Ovary (tissue), 9 donors: ENCODE results near the gene ANXA6. TPM values are rescaled to one million over a fixed set of nuclear protein-coding genes. Genes with fewer than 3 reads are reported as not detected.
A peak's percentile ranks its signal among the peaks of the same experiment; 100 is the strongest.

Experiments used
- DNase-seq, 5 donors: peaks; one replicate each; pipeline ENCODE4 v3.0.0-alpha.2; 2019 to 2020
- H3K27ac ChIP-seq, 2 donors: fragments of 200-600 bp; one replicate each; pipeline versions ENCODE4 v1.5.1 to v1.8.0; 2019 to 2022
- H3K27me3 ChIP-seq: fragments of 200-600 bp; one replicate; pipeline ENCODE4 v1.8.0; 2022
- H3K36me3 ChIP-seq: fragments of 200-600 bp; sonication (generic); one replicate; pipeline ENCODE4 v1.5.1; 2019
- H3K4me1 ChIP-seq: one replicate; pipeline ENCODE4 v1.8.1; 2013; ENCODE audit warnings: mild to moderate bottlenecking, moderate library complexity; ENCODE audit not compliant: insufficient read depth
- H3K4me3 ChIP-seq: fragments of 200-600 bp; sonication (generic); one replicate; pipeline ENCODE4 v1.5.1; 2017
- H3K9me3 ChIP-seq, 2 donors: fragments of 200-600 bp in 1 of 2; sonication (generic) in 1 of 2; one replicate each; pipeline versions ENCODE4 v1.5.1 to v1.8.1; 2013 to 2019; ENCODE audit warnings: mild to moderate bottlenecking in 1 of 2, moderate library complexity in 1 of 2
- EP300 ChIP-seq: sonication (generic); formaldehyde crosslinking; IDR thresholded peaks from one replicate; pipeline ENCODE4 v1.6.1; 2017; ENCODE audit warnings: antibody characterized with exemption
- POLR2A ChIP-seq: fragments of 450-650 bp; IDR thresholded peaks from one replicate; pipeline ENCODE4 v1.6.1; 2017; ENCODE audit warnings: antibody characterized with exemption, mild to moderate bottlenecking, moderate library complexity
- WGBS, 3 donors: extraction: QIAGEN DNeasy Blood & Tissue Kit in 1 of 3; methylation state at CpG; one replicate each; pipeline versions ENCODE4 v1.1.5 to v1.1.7; 2013 to 2017; 5-methylcytosine and 5-hydroxymethylcytosine counted together
- intact Hi-C, 4 donors: fragments of 100-400 bp; cut with DNase I; formaldehyde crosslinking; loops; one replicate each; pipeline versions ENCODE4 v1.11.0 to v1.15.1; 2022 to 2023
- polyA plus RNA-seq, 2 donors: library from polyadenylated mRNA; stranded (reverse); fragments of 200-250 nt in 1 of 2; fragments of 350-450 nt in 1 of 2; fragmentation: Illumina TruSeq in 1 of 2; extraction: RNeasy Lipid Tissue Mini Kit (QIAGEN cat#74804) in 1 of 2; gene quantifications; one replicate each; pipeline ENCODE4 v1.2.3, GENCODE V29; 2013 to 2014
- total RNA-seq, 7 donors: library from RNA; depleted of rRNA in 2 of 7; stranded (reverse); fragments of >200 nt in 2 of 7; fragmentation: NEBNext Ultra II Directional in 3 of 7; extraction: Animal tissue kit (Norgen Biotek cat#: 25700) in 3 of 7; gene quantifications; one replicate each; pipeline versions ENCODE4 v1.1.0 to v1.2.4, GENCODE V29; 2016 to 2023
- TF ChIP-seq, protein P1 (sequence below), 3 donors: fragments of 450-650 bp in 2 of 3; fragments of 200-600 bp in 1 of 3; IDR thresholded peaks; one replicate each; pipeline versions ENCODE4 v1.5.1 to v1.8.0; 2016 to 2022; ENCODE audit warnings: antibody characterized with exemption in 3 of 3, mild to moderate bottlenecking in 1 of 3
- donor health status: DM: no; HTN: no; CAD: no; lungs with moderate emphysema.
- donor health status: DM: no; HTN: no; CAD: no.
- donor health status: Bipolar disorder and iron deficiency.
- donor health status: DM: yes; HTN: yes; CAD: no.
- donor health status: DM: no; HTN: no; CAD: no.
- donor health status: DM: yes; HTN: yes; CAD: no.

ANXA6 gene
- total and polyA plus RNA-seq, 9 donors = 117 to 541 (median 225) TPM

DNA sequence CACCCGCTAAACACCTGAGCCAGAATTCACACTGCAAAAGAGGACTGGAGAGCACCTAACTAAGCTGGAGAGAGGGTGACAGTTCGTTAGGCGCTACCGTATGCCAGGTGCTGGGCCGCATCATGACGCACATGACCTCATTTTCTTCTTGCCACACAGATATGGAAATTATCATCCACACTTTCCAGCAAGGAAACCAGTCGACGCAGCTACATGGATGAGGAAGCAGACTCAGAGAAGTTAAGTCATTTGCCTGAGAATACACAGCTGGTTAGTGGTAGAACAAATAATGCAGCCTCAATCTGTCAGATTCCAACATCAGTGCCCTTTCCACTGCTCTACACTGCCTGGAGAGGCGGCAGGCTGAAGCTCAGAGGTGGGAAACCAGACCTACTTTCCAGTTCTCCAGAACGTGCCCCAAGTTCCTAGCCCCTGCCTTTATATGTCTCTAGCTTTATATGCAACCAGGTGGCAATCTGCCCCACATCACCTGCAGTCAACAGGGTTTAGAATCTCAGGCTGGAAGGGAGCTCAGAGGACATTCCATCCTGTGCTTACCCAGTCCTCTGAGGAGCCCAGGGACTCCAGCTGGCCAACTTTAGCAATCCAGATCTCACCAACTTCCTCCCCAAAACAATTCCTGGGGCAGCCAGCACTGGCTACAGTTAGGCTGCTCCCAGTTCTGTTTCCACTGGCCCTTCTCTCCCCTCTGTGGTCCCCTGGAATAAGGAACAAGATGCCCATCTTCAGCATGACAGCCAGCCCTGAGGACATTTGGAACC lies 85.5 kb downstream of the ANXA6 start:
- Histone ChIP-seq H3K4me1 (peaks cover 20% of the 10 kb centered on the region), H3K4me3 (no peak overlapping the region), H3K27ac (no peak overlapping the region), H3K27me3 (no peaks in the 10 kb centered on the region), H3K36me3 (no peaks in the 10 kb centered on the region), H3K9me3 (no peaks in the 10 kb centered on the region)
- intact Hi-C loops = loop anchor here in 1 of 4 donors (5.0 kb wide), 1 partner anchor 35 kb away; no protein-coding TSS in a partner anchor
- DNase-seq = no peak
- WGBS, 3 donors = 94 to 96% (median 95%) methylated on average over 10 of the region's 10 CpGs
- TF ChIP-seq EP300 (no peak), POLR2A (no peak)
- TF ChIP-seq, protein P1, sequence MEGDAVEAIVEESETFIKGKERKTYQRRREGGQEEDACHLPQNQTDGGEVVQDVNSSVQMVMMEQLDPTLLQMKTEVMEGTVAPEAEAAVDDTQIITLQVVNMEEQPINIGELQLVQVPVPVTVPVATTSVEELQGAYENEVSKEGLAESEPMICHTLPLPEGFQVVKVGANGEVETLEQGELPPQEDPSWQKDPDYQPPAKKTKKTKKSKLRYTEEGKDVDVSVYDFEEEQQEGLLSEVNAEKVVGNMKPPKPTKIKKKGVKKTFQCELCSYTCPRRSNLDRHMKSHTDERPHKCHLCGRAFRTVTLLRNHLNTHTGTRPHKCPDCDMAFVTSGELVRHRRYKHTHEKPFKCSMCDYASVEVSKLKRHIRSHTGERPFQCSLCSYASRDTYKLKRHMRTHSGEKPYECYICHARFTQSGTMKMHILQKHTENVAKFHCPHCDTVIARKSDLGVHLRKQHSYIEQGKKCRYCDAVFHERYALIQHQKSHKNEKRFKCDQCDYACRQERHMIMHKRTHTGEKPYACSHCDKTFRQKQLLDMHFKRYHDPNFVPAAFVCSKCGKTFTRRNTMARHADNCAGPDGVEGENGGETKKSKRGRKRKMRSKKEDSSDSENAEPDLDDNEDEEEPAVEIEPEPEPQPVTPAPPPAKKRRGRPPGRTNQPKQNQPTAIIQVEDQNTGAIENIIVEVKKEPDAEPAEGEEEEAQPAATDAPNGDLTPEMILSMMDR (IDR thresholded peaks at IDR 0.05) = no peak

DNA sequence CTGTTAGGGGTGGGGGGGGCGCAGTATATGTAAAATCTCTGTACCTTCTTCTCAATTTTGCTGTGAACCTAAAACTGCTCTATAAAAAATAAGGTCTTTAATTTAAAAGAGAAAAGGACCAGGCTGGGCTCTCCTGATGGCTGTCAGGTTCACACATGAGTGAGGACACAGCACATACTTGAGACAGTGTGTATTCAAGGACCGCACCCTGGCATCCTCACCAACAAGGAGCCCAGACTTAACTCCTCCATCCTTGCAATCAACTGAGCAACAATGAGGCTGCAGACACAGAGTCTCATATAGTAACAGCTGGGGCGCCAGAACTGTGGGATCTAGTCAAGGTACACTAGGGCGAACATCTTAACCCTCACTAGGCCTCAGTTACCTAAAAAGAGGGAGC lies 86.6 kb downstream of the ANXA6 start:
- no peak overlapping the region for H3K27ac ChIP-seq
- H3K9me3 ChIP-seq = no peaks in the 10 kb centered on the region
- no peak overlapping the region for H3K4me3 ChIP-seq
- intact Hi-C loops = loop anchor here in 1 of 4 donors (5.0 kb wide), 1 partner anchor 36 kb away; no protein-coding TSS in a partner anchor
- DNase-seq = no peak
- 95 to 98% (median 96%) methylated on average over 4 of the region's 4 CpGs for WGBS, 3 donors
- peaks cover 20% of the 10 kb centered on the region for H3K4me1 ChIP-seq
- TF ChIP-seq, protein P1 (IDR thresholded peaks at IDR 0.05) = no peak
- TF ChIP-seq POLR2A = no peak
- TF ChIP-seq EP300 = no peak
- H3K36me3 ChIP-seq = no peaks in the 10 kb centered on the region
- H3K27me3 ChIP-seq = no peaks in the 10 kb centered on the region

DNA sequence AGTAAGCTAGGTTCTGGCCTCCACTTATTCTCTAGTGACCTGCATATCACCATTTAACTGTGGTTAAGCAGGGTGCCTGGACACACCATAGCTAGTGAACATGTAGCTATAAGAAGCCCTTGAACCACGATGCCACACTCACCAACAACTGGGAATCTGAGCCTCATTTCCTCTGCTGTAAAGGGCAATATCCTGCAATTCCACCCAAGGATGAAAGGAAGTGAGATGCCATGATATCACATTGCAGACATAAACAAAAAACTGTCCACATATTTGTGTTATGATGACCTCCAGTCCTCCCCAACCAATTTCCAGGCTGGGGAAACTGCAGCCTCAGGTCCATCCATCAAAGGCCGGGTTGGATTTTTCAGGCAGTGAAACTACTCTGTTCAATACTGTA lies 87.1 kb downstream of the ANXA6 start:
- H3K27me3 ChIP-seq = no peaks in the 10 kb centered on the region
- H3K36me3 ChIP-seq = no peaks in the 10 kb centered on the region
- intact Hi-C loops = loop anchor here in 1 of 4 donors (5.0 kb wide), 1 partner anchor 37 kb away; no protein-coding TSS in a partner anchor
- H3K4me1 ChIP-seq = peaks cover 20% of the 10 kb centered on the region
- DNase-seq = no peak
- TF ChIP-seq EP300 = no peak
- TF ChIP-seq, protein P1 (IDR thresholded peaks at IDR 0.05) = no peak
- no peak for TF ChIP-seq POLR2A
- no peak overlapping the region for H3K4me3 ChIP-seq
- no peak overlapping the region for H3K27ac ChIP-seq
- WGBS, 3 donors = 69 to 76% (median 73%) methylated on average over 2 of the region's 2 CpGs
- no peaks in the 10 kb centered on the region for H3K9me3 ChIP-seq

DNA sequence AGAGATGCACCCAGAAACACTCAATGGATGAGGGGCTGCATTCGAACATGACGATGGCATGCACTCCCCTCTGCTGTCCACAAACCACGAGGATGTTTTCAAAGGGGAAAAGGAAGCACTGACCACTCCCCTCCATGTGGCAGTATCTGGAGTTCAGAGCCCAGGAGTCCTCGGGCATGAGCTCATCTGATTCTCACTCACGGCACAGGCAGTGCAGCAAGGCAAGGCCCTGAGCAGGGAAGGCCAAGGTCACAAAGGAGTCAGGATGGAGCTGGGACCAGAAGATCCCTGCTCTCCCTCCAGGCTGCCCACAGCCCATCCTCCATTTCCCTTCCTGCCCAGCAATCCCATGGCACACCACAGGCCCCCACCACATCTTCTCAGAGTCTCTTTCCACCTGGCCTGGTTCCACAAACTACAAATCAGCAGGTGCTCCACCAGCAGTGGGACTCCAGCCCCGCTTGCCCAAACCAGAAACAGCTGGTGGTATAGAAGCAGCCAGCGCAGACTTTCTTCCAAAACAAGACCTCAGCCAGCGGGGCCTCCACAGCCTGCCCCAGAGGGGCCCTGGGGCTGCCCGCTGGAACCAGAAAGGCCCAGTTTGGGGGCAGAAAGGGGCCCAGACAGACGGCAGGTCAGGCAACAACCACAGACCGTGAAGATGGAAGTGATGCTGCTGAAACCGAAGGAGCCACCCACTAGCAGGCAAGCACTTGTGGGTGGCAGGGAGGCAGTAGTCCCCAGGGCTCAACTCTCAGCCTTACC lies 89.0 kb downstream of the ANXA6 start:
- Histone ChIP-seq H3K27ac (peak overlapping the region in 1 of 2 donors; percentile 26), H3K4me3 (no peak overlapping the region), H3K4me1 (peaks cover 29% of the 10 kb centered on the region), H3K27me3 (no peaks in the 10 kb centered on the region), H3K36me3 (no peaks in the 10 kb centered on the region), H3K9me3 (no peaks in the 10 kb centered on the region)
- peak in 3 of 5 donors; percentile 35 to 55 (median 45) for DNase-seq
- WGBS, 3 donors = 33 to 48% (median 36%) methylated on average over 12 of the region's 12 CpGs
- intact Hi-C loops = no loop called here
- no peak for TF ChIP-seq EP300
- TF ChIP-seq POLR2A = no peak
- TF ChIP-seq, protein P1 (IDR thresholded peaks at IDR 0.05) = no peak
